Glomerular endothelial cell (primary cell): ENCODE measurements around the gene CIT. TPM values are rescaled to one million over a fixed set of nuclear protein-coding genes. Genes with fewer than 3 reads are reported as not detected.

Experiments
- DNase-seq: peaks from one replicate; pipeline ENCODE4 v3.0.0-alpha.2; 2011; ENCODE audit warnings: low read depth, low spot score; ENCODE audit errors: extremely low read depth
- total RNA-seq: library from RNA; depleted of rRNA; stranded (reverse); fragments of >200 nt; gene quantifications from 2 replicates; pipeline ENCODE4 v1.2.3, GENCODE V29; 2015

Gene CIT
- total RNA-seq, 1 donor from 2014 or later: 14.2 TPM

- DNase-seq: no peak
Observed at GRCh38 chr12:119807380-119807779, 69.7 kb downstream of the CIT start.

DNA sequence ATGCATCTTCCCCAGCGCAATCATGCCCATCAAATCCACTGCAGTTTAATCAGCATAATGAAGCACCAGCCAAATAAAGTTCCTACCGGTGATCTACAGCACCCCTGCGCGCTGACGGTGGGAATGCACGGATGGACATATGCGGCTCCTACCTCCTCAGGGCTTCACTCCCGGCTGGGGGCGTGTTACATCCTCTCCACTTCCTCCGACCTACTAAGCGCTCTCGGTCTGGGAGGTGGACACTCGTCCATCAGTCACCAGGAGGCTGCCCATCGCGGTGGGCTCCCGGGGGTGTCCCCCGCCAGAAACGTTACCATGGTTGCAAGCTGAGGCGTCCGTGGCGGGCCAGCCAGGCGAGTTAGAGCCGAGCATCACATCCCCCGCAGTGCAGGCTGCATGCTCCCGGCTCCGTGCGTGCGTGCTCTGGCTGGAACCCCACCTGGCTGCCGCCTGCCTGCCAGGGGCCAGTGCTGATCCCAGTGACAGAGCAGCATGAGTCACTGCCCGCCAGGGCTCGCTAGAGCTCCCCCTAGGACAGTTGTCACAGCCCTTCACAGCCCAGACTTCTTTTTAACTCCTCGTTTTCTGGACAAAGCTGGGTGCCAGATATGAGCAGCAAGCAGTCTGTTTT lies 73.0 kb downstream of the CIT start:
- DNase-seq: no peak

- no peak for DNase-seq
Observed at GRCh38 chr12:119803381-119803791, 73.7 kb downstream of the CIT start.

DNA sequence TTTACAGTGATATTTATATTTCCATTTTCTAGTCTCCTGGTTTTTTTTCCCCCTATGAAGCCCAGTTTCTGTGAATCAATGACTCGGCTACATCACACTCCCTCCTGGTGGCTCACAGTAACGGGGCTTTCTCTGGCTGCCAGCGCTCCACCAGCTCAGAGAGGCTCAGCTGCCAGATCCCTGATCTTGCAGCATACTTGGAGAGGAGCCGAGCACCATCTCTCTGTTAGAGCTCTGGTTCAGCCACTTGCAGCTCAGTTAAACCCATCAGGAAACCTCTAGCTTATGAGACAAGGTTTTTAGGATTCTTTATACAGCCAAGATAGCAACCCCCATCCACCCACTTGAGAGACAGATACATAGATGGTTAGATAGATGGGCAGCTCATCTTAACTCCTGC lies 74.6 kb downstream of the CIT start:
- DNase-seq: no peak

- DNase-seq: no peak
Observed at GRCh38 chr12:119797090-119797489, 80.0 kb downstream of the CIT start.

GRCh38 chr12:119796292-119796691 lies 80.8 kb downstream of the CIT start:
- no peak for DNase-seq

DNA sequence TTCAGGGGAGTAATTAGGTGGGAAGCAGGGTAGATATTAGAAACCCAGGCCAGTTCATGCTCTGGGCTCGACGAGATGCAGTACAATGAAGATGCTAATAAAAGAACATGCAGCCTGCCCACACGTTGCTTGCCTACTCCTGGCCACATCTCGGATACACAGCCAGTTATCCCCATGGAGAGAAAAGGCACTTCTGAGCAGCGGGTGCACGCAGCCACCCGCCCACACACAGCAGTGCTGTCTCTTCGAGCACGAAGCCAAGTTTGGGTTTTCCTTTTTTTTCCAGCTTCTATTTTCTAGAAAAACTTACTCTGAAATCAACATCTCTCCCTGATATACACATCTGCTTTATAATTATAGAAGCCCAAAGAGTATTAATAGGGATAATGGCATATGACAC lies 85.7 kb downstream of the CIT start:
- no peak for DNase-seq

DNA sequence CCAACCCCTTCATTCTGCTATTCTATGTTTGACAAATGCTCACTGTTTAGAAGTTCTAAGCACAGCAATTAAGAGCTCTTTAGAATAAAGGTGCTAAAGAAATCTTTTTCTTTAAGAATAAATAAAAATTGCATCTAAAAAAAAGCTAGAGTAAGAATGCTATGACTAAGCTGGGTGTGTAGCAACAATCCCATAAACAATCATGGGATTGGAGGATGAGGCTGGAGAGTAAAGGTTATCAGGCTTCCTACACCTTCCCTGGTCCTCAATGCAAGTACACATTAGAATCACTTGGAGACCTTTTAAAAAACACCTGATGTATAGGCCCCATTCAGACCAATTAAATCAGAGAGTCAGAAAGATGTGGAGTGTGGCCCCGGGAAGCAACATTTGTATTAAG lies 88.3 kb downstream of the CIT start:
- DNase-seq: no peak

DNA sequence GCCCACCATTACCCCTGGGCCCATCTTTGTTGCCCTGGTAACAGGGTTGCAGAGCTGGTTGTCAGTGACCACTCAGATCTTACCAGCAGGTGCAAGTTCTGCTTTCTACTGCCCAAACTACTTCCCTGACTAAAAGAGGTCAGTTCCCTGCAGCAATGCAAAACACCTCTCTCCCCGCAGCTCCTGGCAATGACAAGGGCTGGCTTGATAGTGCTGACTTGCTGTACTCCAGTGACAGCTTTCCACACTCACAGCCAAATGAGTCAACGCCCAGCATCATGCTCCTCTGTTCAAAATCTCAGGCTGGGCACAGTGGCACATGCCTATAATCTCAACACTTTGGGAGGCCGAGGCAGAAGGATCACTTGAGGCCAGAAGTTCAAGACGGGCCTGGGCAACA lies 90.6 kb downstream of the CIT start:
- DNase-seq: no peak

GRCh38 chr12:119784673-119785072 lies 92.4 kb downstream of the CIT start:
- no peak for DNase-seq

DNA sequence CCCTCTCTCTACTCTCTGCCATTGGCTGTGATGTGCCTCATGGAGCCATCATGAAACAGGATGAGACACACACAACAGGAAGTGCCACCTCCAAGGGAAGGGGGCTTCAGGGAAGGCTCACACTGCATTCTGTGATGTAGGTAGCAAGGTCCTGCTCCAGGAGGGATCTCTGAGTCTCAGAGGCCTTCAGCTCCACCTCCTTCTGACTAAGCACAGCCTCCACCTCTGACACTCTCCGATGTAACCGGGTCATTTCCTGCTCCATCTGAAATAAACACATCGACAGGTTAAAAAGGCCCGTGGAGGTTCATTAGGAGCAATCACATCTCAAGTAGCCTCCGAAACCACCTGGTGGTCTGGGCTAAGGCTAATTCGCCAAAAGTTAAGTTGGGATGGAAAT lies 93.3 kb downstream of the CIT start:
- no peak for DNase-seq

- DNase-seq: no peak
Observed at GRCh38 chr12:119781804-119782203, 95.3 kb downstream of the CIT start.

GRCh38 chr12:119780786-119781434 lies 96.2 kb downstream of the CIT start:
- DNase-seq: peak; percentile 51

DNA sequence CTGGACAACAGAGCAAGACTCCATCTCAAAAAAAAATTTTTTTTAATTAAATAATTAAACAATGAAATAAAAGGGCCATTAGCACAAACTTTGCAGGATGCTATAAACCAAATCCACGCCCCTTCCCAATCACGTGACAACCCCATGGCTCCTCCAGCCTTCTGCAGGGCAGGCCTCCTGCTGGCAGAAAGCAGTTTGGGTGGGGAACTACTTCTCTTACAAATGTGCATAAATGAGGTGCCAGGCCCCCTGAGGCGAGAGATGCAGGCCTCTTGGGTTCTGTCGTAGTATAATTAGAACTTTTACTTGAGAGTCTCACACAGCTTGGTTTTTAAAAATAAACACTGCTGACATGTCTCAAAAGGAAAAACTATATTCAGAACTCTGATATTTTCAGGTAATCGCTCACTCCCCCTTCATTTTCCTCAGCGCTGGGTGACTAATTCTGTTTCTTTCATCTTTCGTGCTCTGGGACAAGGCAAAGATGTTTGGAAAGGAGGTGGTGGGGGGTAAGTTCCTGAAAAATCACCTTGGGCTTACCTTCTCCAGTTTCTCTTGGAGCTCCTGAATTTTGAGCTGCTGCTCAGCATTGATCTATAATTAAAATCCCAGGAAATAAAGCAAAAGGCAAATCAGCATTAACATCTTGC lies 101.7 kb downstream of the CIT start:
- DNase-seq: no peak

DNA sequence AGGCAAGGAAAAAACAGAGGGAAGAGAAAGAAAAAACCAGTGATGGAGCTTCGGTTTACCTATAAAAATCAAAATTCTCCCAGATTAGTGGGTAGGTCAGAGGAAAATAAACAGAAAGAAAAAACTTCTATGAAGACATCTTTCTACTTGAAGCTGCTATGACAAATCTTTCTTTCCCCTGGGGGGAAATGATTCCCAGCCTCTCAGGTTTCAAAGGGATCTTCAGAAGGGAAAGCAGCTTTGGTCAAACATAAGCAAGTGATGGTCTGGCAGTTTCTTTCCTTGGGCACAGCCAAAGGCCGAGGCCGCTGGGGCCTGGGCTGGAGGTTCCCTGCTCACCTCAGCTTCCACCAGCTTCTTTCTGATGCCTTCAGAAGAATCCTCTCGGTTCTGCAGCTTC lies 104.7 kb downstream of the CIT start:
- DNase-seq: no peak

GRCh38 chr12:119770146-119770545 lies 107.0 kb downstream of the CIT start:
- no peak for DNase-seq

GRCh38 chr12:119762619-119763018 lies 114.5 kb downstream of the CIT start:
- DNase-seq: no peak

DNA sequence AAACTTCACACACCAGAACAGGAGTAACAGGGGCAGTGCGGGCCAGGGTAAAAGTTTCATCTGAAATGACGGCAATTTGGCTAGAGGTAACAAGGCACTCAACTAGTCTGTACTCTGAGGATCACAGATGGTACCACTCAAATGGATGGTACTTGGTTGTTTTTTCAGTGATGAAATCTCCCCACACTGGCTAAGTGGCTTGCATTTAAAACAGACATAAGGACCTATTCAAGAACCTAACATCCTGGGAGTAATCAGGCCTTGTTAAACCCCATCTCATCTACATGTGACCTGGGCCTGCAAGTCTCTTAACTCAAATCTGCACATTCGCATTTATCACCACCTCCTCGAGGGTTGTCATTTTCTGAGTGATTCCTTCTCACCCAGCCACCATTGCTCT lies 118.4 kb downstream of the CIT start:
- no peak for DNase-seq

DNA sequence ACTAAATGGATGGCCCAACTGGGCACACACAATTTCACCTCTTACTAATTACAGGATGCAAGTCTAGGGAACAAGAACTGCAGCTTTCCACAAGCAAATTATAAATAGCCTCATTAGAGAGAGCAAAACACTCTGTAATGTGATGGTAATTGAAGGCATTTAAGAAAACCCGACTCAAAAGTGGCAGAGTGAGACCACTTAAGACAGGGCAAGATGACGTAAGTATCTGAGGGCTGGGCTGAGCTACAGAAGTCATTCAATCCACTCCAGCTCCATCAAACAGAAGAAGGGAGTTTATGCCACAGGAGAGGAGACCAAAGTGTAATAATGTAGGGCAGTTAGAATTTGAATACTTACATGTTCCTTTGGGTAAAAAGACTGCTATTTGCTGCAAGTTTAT lies 118.9 kb downstream of the CIT start:
- DNase-seq: no peak

DNA sequence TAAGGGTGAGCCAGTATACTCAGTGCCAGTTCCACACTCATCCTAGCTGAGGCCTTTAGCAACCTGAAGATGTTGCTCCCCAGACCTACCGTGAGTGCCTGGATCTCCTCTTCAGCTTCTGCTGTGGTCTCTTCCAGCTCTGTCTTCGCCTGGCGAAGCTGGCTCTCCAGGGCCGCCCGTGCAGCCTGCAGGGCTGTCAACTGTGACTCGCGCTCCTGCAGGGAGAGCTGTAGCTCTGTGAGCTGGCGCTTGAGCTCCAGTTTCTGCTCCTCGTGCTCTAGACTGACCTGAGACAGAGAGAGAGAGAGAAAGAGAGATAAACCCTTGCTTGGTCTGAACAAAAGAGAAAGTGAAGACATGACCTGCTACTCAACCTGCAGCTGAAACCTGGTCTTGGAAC lies 125.2 kb downstream of the CIT start:
- no peak for DNase-seq

- no peak for DNase-seq
Observed at GRCh38 chr12:119749666-119750065, 127.5 kb downstream of the CIT start.

GRCh38 chr12:119748497-119748896 lies 128.6 kb downstream of the CIT start:
- no peak for DNase-seq
